ENCODE measurements around the gene VWA5B1. TPM values are rescaled to one million over a fixed set of nuclear protein-coding genes. Genes with fewer than 3 reads are reported as not detected.
"Not testable (repeated sequence)": the region's sequence is repeated elsewhere in the genome, so short reads cannot be mapped to it uniquely, and the experiment has no call there.

VWA5B1 gene
- total RNA-seq, 2 donors from 2014 or later, result 0.22 TPM; not detected in 1

DNA sequence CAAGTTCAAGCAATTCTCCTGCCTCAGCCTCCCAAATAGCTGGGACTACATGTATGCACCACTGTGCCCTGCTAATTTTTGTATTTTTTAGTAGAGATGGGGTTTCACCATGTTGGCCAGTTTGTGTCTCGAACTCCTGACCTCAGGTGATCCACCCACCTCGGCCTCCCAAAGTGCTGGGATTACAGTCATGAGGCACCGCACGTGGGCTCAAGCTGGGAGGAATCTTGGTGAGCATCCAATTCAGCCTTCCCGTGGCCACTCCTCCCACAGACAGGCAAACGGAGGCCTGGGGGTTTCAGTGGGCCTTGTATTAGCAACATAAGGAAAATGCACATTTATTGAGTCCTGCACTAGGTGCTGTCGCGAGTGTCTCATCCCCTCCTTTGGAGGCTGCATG, 24.5 kb upstream of the VWA5B1 start:
- no peak overlapping the region for H3K4me3 Mint-ChIP-seq
- H3K36me3 Mint-ChIP-seq (ENCODE audit: insufficient read depth in 2 of 2), result peaks cover 4 to 7% of the 10 kb centered on the region in 2 donors
- H3K27ac Mint-ChIP-seq, result no peak overlapping the region
- peaks cover 0 to 2% of the 10 kb centered on the region in 2 donors for H3K9me3 Mint-ChIP-seq
- DNase-seq (no peak), ATAC-seq (replicated peaks in 1 of 2) (no peak)
- H3K4me1 Mint-ChIP-seq (ENCODE audit: low read depth), result no peaks in the 10 kb centered on the region
- peaks cover 37% of the 10 kb centered on the region for H3K27me3 Mint-ChIP-seq (ENCODE audit: low read depth)

DNA sequence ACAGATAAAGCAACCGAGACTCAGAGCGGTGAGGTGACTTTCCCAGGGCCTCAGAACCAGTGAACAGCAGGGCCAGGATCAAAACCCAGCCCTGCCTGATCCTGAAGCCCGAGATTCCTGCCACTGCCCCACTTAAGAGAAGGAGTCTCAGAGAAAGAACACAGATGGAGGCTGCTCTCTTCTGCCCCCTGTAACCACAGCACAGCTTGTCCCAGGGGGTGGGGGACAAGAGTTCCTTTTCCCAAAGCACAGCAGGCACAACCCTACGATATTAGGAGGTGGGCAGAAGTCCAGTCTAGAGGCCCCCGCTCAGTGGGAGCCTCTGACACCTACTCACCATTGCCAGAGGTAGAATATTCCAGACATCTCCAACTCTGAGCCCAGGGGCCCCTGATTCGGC, 24.0 kb upstream of the VWA5B1 start:
- ATAC-seq (replicated peaks in 1 of 2) (no peak), DNase-seq (no peak)
- H3K9me3 Mint-ChIP-seq, result peaks cover 0 to 2% of the 10 kb centered on the region in 2 donors
- peaks cover 38% of the 10 kb centered on the region for H3K27me3 Mint-ChIP-seq (ENCODE audit: low read depth)
- no peaks in the 10 kb centered on the region for H3K4me1 Mint-ChIP-seq (ENCODE audit: low read depth)
- no peak overlapping the region for H3K27ac Mint-ChIP-seq
- H3K36me3 Mint-ChIP-seq (ENCODE audit: insufficient read depth in 2 of 2), result peaks cover 4 to 7% of the 10 kb centered on the region in 2 donors
- no peak overlapping the region for H3K4me3 Mint-ChIP-seq

DNA sequence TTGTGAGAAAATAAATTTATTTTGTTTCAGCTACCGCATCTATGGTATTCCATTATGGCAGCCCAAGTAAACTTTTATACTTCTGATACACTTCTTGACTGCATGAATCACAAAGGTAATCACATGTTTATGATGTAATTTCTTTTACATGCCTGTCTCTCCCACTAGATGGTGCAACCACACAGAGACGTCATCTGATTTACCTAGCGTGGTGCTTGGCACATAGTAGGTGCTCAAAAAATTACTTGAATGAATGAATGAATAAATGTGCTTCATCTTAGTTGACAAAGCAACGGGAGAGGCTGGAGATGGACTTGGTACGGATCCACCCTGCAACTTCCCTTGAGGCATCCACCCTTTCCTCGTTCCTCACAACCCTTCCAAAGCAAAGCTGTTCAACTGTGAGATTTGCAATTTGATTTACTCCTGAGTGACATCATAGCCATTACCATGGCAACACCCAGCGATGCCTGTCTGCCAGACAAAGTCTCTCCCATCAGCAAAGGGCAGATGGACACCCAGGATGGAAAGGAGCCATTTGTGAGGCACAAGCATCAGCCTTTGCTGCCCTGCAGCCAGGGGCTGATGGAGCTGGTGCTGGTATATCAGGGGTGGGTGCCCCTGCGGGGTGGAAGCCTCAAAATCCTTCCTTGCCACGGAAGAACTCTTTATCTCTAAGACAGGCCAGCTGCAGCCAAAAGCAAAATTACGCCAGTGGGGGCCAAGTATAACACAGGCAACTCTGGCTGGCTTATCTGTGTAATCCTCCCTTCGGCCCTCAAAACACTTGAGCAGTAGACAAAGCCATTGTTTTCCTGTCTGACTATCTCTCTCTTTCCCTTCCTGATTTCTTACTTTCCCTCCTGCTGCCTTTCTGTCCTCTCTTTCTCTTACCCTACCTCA, 18.9 kb upstream of the VWA5B1 start:
- no peak overlapping the region for H3K4me3 Mint-ChIP-seq
- no peak overlapping the region for H3K27ac Mint-ChIP-seq
- H3K27me3 Mint-ChIP-seq (ENCODE audit: low read depth), result peaks cover 47% of the 10 kb centered on the region
- DNase-seq (no peak), ATAC-seq (replicated peaks in 1 of 2) (no peak)
- peaks cover 4 to 7% of the 10 kb centered on the region in 2 donors for H3K36me3 Mint-ChIP-seq (ENCODE audit: insufficient read depth in 2 of 2)
- peaks cover 0 to 2% of the 10 kb centered on the region in 2 donors for H3K9me3 Mint-ChIP-seq
- H3K4me1 Mint-ChIP-seq (ENCODE audit: low read depth), result no peaks in the 10 kb centered on the region

DNA sequence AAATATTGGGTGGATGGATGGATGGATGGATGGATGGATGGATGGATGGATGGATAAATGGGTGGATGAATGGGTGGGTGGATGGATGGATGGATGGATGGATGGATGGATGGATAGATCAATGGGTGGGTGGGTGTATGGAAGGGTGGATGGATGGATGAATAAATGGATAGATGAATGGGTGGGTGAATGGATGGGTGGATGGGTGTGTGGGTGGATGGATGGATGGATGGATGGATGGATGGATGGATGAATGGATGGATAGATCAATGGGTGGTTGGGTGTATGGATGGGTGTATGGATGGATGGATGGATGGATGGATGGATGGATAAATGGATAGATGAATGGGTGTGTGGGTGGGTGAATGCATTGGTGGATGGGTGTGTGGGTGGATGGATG, 17.0 kb upstream of the VWA5B1 start:
- H3K9me3 Mint-ChIP-seq; H3K4me1 Mint-ChIP-seq (ENCODE audit: low read depth); H3K4me3 Mint-ChIP-seq; ATAC-seq (replicated peaks in 1 of 2); DNase-seq; H3K36me3 Mint-ChIP-seq (ENCODE audit: insufficient read depth in 2 of 2); H3K27ac Mint-ChIP-seq: not testable (repeated sequence)
- H3K27me3 Mint-ChIP-seq (ENCODE audit: low read depth), result peaks cover 40% of the 10 kb centered on the region

DNA sequence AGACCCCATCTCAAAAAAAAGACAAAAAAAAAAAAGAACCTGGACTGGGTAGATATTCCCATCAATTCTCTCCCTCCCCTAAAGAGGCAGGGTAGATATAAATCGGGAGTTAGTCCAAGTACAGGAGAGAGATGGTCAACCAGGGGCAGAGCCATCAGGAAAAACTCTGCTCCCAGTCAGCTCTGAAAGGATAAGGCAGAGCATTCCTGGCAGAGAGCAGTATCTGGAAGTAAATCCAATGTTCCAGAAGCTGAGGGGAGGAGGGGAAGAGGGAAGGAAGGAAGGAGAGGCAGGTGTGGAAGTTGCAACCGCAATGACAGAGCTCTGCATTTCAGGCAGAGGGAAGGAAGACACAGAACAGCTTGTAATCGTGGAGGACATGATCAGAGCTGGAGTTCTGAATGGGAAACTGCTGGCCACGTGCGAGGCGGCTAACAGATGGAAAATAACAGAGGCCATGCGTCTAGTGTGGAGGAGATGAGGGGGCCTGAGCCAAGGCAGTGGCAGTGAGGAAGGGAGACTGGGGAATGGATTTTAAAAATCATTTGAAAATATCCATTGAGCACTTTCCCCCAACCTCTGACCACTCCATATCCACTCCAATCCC, 15.3 kb upstream of the VWA5B1 start:
- ATAC-seq (replicated peaks in 1 of 2) (no peak), DNase-seq (no peak)
- H3K4me3 Mint-ChIP-seq, result no peak overlapping the region
- no peaks in the 10 kb centered on the region for H3K4me1 Mint-ChIP-seq (ENCODE audit: low read depth)
- peaks cover 4 to 6% of the 10 kb centered on the region in 2 donors for H3K36me3 Mint-ChIP-seq (ENCODE audit: insufficient read depth in 2 of 2)
- H3K27me3 Mint-ChIP-seq (ENCODE audit: low read depth), result peaks cover 30% of the 10 kb centered on the region
- no peak overlapping the region for H3K27ac Mint-ChIP-seq
- H3K9me3 Mint-ChIP-seq, result peaks cover 0 to 2% of the 10 kb centered on the region in 2 donors

DNA sequence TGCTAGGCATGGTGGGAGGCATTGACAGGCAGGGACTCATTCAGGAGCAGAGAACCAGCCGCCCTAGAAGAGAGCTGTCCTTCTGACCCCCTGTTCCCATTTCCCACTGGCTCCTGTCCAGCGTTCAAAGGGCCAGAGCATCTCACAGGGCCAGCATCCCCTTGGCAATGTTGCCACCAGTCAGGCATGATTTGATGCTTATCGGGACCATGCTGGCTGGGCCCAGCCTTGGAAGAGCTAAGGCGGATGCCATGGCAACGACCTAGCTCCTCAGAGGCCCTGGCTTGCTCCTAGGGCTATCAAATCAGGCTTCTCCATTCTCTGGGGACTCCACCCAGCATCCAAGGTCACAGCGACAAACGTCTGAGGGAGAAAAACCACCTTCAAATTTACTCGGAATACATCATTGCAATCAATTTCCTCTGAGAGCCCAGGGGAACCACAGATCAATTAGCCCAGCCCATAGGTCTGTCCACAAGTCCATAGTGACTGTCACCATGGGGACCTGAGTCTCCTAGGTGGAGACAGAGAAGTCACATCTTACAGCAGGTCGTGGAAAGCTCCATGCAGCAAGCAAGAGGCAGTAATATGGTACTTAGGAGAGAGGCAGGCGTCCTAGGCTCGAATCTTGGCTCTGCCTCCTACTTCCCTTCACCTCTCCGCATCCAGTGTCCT, 14.1 kb upstream of the VWA5B1 start:
- ATAC-seq (replicated peaks in 1 of 2), result no peak
- H3K4me3 Mint-ChIP-seq, result no peak overlapping the region
- no peaks in the 10 kb centered on the region for H3K36me3 Mint-ChIP-seq (ENCODE audit: insufficient read depth in 2 of 2)
- H3K27me3 Mint-ChIP-seq (ENCODE audit: low read depth), result peaks cover 29% of the 10 kb centered on the region
- H3K9me3 Mint-ChIP-seq, result no peaks in the 10 kb centered on the region
- H3K4me1 Mint-ChIP-seq (ENCODE audit: low read depth), result no peaks in the 10 kb centered on the region
- no peak for DNase-seq
- no peak overlapping the region for H3K27ac Mint-ChIP-seq

DNA sequence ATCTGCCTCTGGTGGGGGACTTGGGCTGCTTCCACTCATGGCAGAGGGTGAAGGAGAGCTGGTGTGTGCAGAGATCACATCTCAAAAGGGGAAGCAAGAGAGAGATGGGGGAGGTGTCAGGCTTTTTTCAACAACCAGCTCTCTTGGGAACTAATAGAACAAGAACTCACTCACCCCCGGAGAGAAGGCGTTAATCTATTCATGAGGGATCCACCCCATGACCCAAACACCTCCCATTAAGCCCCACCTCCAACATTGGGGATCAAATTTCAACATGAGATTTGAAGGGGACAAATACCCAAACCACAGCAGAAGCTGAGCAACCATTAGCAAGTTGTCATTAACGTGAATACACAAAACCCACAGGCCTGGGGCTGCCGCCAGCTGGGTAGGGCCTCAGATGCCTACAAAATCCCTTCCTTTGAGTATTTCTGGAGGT, 12.0 kb upstream of the VWA5B1 start:
- Mint-ChIP-seq H3K27me3 (ENCODE audit: low read depth) (peaks cover 39% of the 10 kb centered on the region), H3K4me1 (ENCODE audit: low read depth) (no peaks in the 10 kb centered on the region), H3K9me3 (no peaks in the 10 kb centered on the region), H3K4me3 (no peak overlapping the region), H3K36me3 (ENCODE audit: insufficient read depth in 2 of 2) (no peaks in the 10 kb centered on the region), H3K27ac (no peak overlapping the region)
- ATAC-seq (replicated peaks in 1 of 2) (no peak), DNase-seq (no peak)

DNA sequence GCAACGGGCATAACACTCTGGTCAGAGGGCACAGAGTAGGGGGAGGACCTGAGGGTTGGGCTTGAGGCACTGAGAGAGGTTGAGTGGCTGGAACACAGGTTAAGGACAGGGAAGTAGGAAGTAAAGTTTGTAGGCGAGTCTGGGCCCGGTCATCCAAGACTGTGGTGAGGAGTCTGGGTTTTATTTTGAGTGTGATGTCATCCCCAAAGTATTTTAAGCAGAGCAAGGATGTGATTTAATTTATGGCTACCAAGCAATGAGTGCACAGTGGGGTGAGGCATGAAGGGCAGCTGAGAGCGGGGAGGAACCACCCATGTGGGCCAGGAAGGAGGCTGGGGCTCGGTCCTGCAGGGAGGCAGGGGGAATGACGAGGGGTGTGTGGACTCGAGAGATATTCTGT, 11.2 kb upstream of the VWA5B1 start:
- H3K9me3 Mint-ChIP-seq, result no peaks in the 10 kb centered on the region
- DNase-seq (no peak), ATAC-seq (replicated peaks in 1 of 2) (no peak)
- H3K4me3 Mint-ChIP-seq, result no peak overlapping the region
- H3K27me3 Mint-ChIP-seq (ENCODE audit: low read depth), result peaks cover 39% of the 10 kb centered on the region
- H3K36me3 Mint-ChIP-seq (ENCODE audit: insufficient read depth in 2 of 2), result no peaks in the 10 kb centered on the region
- H3K4me1 Mint-ChIP-seq (ENCODE audit: low read depth), result no peaks in the 10 kb centered on the region
- no peak overlapping the region for H3K27ac Mint-ChIP-seq

DNA sequence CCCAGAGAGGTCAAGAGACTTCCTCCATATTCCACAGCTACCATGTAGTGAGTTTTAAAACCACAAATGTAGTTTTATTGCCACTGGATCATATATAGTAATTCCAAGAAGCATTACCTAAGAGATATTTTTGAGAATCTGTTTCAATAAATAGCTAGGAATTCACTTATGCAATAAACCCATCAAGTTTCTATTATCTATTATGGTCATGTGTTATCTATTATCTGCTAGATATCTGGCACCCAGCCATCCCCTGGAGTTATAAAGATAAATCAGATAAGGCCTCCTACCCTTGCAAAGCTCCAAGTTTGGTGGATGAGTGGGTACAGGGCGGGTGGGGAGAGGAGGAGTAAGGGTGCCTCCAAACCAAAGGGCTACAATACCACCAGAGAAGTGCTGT, 10.3 kb upstream of the VWA5B1 start:
- DNase-seq, result no peak
- peaks cover 0 to 4% of the 10 kb centered on the region in 2 donors for H3K9me3 Mint-ChIP-seq
- no peaks in the 10 kb centered on the region for H3K36me3 Mint-ChIP-seq (ENCODE audit: insufficient read depth in 2 of 2)
- no peak overlapping the region for H3K27ac Mint-ChIP-seq
- no peak overlapping the region for H3K4me3 Mint-ChIP-seq
- H3K27me3 Mint-ChIP-seq (ENCODE audit: low read depth), result peaks cover 42% of the 10 kb centered on the region
- no peak for ATAC-seq (replicated peaks in 1 of 2)
- H3K4me1 Mint-ChIP-seq (ENCODE audit: low read depth), result no peaks in the 10 kb centered on the region

DNA sequence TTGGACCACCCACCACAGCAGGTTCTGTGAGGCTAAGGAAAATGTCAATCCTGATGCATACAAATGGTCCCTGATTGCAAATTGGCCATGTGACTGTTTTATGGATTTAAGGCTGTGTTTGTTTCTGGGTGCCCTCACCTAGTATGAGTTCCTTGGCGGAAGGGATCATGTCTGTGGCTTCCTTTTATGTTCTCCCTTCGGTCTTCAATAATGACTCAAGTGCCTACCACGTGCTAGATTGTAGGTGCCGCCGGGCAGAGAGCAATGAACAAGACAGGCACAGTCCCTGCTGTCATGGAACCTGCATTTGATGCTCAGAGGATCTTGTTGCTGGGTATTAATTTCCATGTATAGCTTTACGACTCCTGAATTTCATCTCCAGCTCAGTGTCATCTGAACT, 9.8 kb upstream of the VWA5B1 start:
- ATAC-seq (replicated peaks in 1 of 2) (no peak), DNase-seq (no peak)
- H3K9me3 Mint-ChIP-seq, result peaks cover 0 to 4% of the 10 kb centered on the region in 2 donors
- H3K27ac Mint-ChIP-seq, result no peak overlapping the region
- H3K36me3 Mint-ChIP-seq (ENCODE audit: insufficient read depth in 2 of 2), result no peaks in the 10 kb centered on the region
- peaks cover 39% of the 10 kb centered on the region for H3K27me3 Mint-ChIP-seq (ENCODE audit: low read depth)
- H3K4me3 Mint-ChIP-seq, result no peak overlapping the region
- no peaks in the 10 kb centered on the region for H3K4me1 Mint-ChIP-seq (ENCODE audit: low read depth)

DNA sequence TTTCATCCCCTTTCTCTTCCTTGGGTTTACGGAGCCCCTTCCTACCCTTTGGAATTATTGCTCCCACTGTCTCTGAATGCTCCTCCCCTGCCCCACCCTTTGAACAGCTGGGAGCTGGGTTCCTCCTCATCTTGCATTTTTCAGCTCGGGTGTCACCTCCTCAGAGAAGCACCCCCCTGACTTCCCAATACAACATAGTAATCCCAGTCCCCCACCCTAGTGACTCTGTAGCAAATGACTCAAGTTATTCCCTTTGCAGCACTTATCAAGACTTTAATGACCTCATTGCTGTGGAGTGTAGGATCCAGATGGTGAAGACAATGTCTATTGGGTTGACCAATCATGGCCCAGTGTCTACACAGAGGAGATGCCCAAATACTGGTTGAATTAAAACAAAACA, 8.9 kb upstream of the VWA5B1 start:
- Mint-ChIP-seq H3K36me3 (ENCODE audit: insufficient read depth in 2 of 2) (no peaks in the 10 kb centered on the region), H3K9me3 (peaks cover 0 to 4% of the 10 kb centered on the region in 2 donors), H3K27me3 (ENCODE audit: low read depth) (peaks cover 42% of the 10 kb centered on the region), H3K4me3 (no peak overlapping the region), H3K4me1 (ENCODE audit: low read depth) (no peaks in the 10 kb centered on the region), H3K27ac (no peak overlapping the region)
- ATAC-seq (replicated peaks in 1 of 2) (no peak), DNase-seq (no peak)

DNA sequence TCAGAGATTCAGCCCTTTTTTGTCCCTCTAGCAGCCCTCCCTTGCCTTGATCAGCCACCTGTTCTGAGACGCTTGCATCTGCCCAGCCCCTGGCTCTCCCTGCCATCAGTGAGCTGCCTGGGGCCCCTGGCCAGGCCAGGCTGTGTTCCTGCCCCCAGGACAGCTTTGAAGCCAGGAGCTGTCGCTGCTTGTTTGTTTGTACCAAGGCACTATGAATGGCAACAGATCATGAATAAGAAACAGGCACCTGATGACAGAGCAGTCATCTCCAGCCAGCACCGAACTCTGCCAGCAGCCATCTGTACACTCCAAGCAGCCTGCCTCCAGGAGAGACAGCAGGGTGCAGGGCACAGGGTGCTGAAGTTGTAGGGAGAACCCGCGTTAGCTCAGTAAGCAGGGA, 8.1 kb upstream of the VWA5B1 start:
- Mint-ChIP-seq H3K4me1 (ENCODE audit: low read depth) (no peaks in the 10 kb centered on the region), H3K27me3 (ENCODE audit: low read depth) (peaks cover 42% of the 10 kb centered on the region), H3K4me3 (no peak overlapping the region), H3K27ac (no peak overlapping the region), H3K9me3 (peaks cover 0 to 4% of the 10 kb centered on the region in 2 donors), H3K36me3 (ENCODE audit: insufficient read depth in 2 of 2) (no peaks in the 10 kb centered on the region)
- ATAC-seq (replicated peaks in 1 of 2) (no peak), DNase-seq (no peak)

DNA sequence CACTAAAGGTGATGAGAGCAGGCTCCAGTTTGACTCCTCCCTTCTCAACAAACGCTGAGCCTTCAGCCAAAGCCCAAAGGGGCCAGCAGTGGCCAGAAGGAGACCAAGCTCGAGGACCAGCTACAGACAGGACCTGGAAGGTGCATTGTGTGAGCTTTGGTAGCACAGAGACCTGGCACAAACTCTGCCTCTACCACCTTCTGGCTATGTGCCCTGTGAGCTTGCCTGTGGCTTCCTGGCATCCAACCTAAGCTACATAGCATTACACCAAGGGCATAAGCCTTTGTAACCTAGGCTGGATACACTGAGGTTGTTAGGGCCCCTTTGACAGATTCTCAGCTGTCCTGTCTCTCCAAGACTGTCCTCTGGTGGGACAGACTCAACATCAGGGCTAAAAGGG, 6.6 kb upstream of the VWA5B1 start:
- Mint-ChIP-seq H3K4me3 (no peak overlapping the region), H3K27ac (no peak overlapping the region), H3K4me1 (ENCODE audit: low read depth) (no peaks in the 10 kb centered on the region), H3K27me3 (ENCODE audit: low read depth) (peaks cover 54% of the 10 kb centered on the region), H3K9me3 (peaks cover 0 to 4% of the 10 kb centered on the region in 2 donors), H3K36me3 (ENCODE audit: insufficient read depth in 2 of 2) (no peaks in the 10 kb centered on the region)
- ATAC-seq (replicated peaks in 1 of 2) (no peak), DNase-seq (no peak)

All from activated T-cell treated with anti-CD3 and anti-CD28 coated beads, Interleukin-2, amount 50 U/mL, for 72 hours (primary cell).